Suprapubic skin (tissue), 4 donors: ENCODE results near the gene SRP14.

Experiments
- CTCF ChIP-seq, 2 donors: fragments of 200-600 bp in 1 of 2; fragments of 450-650 bp in 1 of 2; sonication (generic) in 1 of 2; IDR thresholded peaks; one replicate each; pipeline ENCODE4 v1.5.1; 2016 to 2019; ENCODE audit warnings: antibody characterized with exemption in 2 of 2, mild to moderate bottlenecking in 1 of 2, moderate library complexity in 1 of 2
- EP300 ChIP-seq: sonication (generic); formaldehyde crosslinking; IDR thresholded peaks from one replicate; pipeline ENCODE4 v1.6.1; 2017; ENCODE audit warnings: antibody characterized with exemption
- POLR2A ChIP-seq, 2 donors: fragments of 450-650 bp; IDR thresholded peaks; one replicate each; pipeline ENCODE4 v1.6.1; 2017; ENCODE audit warnings: antibody characterized with exemption in 2 of 2, mild to moderate bottlenecking in 2 of 2, moderate library complexity in 2 of 2
- POLR2AphosphoS5 ChIP-seq, 3 donors: sonication (generic); formaldehyde crosslinking; IDR thresholded peaks; one replicate each; pipeline ENCODE4 v1.6.1; 2017; ENCODE audit warnings: antibody characterized with exemption in 3 of 3

GRCh38 chr15:40081691-40082194 lies 42.8 kb upstream of the SRP14 start:
- TF ChIP-seq CTCF (IDR thresholded peaks at IDR 0.05) (no peak), POLR2AphosphoS5 (IDR thresholded peaks at IDR 0.05) (no peak), POLR2A (IDR thresholded peaks at IDR 0.05) (no peak), EP300 (no peak)
